HG03025 (cell line): ENCODE results near the gene COL9A3.

Experiments used
- ATAC-seq: cut with Tn5 transposase; IDR thresholded peaks from one replicate; pipeline ENCODE4 v1.9.1; 2021; ENCODE audit warnings: mild to moderate bottlenecking, moderate library complexity; ENCODE audit not compliant: unreplicated experiment, low FRiP score

COL9A3 gene

DNA sequence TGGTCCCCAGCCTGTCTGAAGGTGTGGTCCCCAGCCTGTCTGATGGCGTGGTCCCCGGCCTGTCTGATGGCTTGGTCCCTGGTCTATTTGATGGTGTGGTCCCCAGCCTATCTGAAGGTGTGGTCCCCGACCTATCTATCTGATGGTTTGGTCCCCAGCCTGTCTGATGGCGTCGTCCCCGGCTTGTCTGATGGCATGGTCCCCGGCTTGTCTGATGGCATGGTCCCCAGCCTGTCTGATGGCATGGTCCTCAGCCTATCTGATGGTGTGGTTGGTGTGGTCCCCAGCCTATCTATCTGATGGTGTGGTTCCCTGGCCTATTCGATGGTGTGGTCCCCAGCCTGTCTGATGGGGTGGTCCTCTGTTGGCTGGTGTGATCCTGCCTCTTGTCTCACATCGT is 38.8 kb upstream of the COL9A3 start:
- no peak for ATAC-seq

- ATAC-seq = no peak
Observed at GRCh38 chr20:62778601-62779416, 38.0 kb upstream of the COL9A3 start.

- ATAC-seq = no peak
Observed at GRCh38 chr20:62779417-62779685, 37.5 kb upstream of the COL9A3 start.

- no peak for ATAC-seq
Observed at GRCh38 chr20:62780204-62780603, 36.6 kb upstream of the COL9A3 start.

DNA sequence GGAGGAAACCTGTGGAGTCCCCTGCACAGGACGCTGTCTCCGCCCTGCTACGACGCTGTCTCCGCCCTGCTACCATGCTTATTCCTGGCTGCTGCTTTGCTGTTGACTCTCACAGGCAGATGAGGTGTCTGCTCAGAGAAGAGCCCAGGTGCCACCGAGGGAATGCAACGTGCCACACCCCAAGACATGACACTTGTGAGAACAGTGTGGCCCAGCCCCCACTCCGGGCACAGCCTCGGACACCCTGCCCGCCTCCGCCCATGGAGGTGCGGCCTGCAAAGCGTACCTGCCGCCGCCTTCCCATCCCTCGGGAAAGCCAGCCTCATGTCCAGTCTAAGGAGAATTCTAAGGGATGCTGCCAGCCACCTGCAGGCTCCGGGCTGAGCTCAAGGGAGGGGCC is 36.2 kb upstream of the COL9A3 start:
- ATAC-seq = no peak

DNA sequence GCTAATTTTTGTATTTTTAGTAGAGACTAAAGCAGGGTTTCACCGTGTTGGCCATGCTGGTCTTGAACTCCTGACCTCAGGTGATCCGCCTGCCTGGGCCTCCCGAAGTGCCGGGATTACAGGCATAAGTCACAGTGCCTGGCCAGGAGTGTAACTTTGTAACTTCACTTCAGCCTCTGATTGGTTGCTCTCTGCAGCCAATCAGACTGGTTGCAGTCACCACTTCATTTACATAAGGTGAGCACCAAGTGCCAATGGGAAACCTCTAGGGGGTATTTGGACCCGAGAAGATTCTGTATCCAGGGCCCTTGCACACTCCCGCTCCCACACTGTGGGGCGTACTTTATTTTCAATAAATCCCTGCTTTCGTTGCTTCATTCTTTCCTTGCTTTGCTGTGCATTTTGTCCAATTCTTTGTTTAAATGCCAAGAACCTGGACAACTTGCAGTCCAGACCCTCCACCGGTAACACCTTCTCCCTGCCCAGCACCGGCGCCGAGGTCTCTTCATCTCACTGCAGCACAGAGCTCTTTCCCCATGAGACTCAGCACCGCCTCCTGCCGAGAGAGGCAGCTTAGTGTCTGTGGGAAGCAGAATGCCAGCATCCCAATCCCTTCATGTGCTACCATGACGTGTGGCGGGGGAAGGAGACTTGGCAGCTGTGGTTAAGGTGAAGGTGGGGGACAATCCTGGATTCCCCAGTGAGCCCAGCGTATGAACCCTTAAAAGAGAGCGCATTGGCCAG is 34.5 kb upstream of the COL9A3 start:
- ATAC-seq = no peak

DNA sequence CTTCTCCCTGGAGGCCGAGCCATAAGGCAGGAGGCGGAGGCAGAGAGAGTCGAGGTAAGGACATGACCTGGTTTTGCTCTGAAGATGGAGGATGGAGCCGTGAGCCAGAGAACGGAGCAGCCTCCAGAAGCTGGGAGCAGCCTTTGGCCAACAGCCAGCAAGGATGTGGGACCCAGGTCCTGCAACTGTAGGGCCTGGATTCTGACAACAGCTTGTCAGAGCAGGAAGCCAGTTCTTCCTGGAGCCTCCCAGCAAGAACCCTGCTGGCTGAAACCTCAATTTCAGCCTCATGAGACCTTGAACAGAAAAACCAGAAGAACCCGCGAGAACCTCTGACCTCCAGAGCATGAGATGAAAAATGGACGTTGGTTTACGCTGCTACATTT is 34.0 kb upstream of the COL9A3 start:
- no peak for ATAC-seq

- ATAC-seq = no peak
Observed at GRCh38 chr20:62784497-62784896, 32.4 kb upstream of the COL9A3 start.

DNA sequence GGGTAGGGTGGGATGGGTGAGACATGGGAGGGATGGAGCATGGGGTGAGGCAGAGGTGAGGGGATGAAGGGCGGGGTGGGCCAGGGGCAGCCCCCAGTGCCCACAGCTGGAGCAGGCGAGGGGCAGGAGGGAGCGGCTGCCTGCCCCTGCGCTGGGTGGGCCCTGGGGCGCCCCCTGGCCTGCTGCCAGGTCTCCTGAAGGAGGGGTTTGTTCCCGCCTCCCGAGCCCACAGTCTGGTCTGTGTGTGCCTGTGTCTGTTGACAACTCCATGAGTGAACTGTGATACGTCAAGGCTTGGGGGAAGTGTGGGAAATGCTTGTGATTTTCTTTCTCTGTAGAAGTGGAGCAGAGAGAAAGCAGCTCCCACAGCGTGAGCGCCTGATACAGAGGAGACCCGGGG is 31.5 kb upstream of the COL9A3 start:
- ATAC-seq = no peak

DNA sequence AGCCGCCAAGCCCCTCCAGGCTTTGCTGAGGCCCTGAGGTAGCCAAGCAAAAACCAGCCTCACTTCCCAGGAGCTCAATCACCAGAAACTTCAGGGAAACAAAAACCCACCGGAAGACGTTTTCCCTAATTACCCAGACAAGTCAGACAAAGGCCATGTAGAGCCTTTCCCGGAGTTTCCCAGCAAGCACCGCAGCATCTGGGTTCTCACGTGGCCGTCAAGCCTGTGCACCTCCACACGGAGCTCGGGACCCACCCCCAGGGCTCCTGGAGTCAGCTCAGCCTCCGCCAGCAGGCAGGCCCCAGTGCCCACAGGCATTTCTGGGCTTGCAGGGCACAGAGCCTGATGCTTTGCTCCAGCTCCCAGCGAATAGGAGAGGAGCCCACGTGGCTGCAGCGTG is 30.7 kb upstream of the COL9A3 start:
- ATAC-seq = no peak

- ATAC-seq = no peak
Observed at GRCh38 chr20:62787321-62787720, 29.5 kb upstream of the COL9A3 start.

GRCh38 chr20:62787866-62788265 is 29.0 kb upstream of the COL9A3 start:
- ATAC-seq = no peak

- ATAC-seq = no peak
Observed at GRCh38 chr20:62788607-62789006, 28.2 kb upstream of the COL9A3 start.

GRCh38 chr20:62790075-62790474 is 26.8 kb upstream of the COL9A3 start:
- no peak for ATAC-seq

DNA sequence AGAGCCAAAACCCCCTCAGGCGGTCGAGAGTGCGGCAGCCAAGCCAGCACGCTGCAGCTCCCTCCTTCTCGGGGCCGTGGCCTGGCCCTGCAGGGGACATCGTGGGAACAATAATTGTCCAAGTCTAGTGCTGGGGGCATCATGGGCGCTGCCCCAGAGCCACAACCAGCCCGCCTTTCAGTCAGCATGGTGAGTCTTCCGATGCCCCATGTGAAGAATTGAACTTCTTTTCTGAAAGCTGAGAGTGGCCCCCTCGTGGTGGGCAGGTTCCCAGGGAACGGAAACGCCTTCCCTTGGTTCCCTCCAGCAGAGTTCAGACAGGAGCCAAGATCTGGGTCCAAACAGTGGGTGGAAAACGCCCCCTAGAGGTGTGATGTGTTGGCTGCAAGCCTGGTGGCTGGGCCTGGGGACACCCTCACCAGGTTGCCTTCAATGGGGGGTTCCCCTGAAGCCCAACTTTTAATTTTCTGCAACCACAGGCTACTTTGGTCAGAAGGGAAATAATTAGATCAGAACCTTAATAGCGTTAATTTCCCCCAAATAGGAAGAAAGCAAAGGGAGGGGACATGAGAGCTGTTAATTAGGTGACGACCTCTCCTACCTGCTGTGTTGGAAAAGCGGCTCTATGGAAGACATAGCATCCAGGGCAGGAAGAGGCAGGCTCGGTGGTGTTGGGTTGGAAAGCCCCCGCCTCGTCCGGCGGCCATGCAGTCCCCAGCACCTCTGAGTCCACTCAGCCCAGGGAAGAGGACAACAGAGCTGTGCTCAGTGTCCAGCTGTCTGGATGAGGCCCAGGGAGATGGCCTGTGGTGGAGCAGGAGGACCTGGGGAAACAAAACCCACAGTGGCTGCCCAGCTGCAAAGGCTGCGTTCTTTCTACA is 25.3 kb upstream of the COL9A3 start:
- ATAC-seq = no peak

DNA sequence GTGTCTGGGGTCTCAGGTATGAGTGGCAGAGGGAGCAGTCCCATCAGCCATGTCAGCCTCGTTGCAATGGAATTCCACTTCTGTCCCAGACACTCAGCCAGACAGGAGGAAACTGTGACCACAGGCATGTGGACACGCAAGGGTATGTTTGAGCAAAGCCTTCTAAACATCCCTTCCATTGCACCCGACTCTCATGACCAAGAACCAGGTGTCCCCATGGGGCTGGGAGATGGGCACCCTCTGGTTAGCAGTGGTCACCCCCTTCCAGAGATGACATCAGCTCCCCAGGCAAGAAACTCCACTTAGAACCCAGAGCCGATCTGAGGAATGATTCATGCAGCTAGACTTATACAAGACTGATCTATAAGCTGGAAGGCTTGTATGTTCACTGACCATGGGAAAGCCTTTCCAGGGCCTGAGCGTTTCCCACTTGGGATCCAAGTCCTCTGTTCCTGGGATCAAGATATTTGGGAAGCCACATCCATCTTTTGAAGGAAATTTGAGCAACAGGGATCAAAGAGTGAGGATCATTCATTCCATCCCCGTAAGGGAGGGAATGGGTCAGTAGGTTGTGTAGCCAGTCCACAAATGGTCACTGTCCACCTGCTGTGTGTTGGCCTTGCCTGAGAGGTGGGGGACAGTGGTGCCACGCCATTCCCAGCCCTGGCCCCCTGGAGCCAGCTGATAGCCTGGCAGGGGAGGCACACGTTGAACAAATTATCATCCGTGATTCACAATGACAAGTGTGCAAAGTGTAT is 24.5 kb upstream of the COL9A3 start:
- no peak for ATAC-seq

DNA sequence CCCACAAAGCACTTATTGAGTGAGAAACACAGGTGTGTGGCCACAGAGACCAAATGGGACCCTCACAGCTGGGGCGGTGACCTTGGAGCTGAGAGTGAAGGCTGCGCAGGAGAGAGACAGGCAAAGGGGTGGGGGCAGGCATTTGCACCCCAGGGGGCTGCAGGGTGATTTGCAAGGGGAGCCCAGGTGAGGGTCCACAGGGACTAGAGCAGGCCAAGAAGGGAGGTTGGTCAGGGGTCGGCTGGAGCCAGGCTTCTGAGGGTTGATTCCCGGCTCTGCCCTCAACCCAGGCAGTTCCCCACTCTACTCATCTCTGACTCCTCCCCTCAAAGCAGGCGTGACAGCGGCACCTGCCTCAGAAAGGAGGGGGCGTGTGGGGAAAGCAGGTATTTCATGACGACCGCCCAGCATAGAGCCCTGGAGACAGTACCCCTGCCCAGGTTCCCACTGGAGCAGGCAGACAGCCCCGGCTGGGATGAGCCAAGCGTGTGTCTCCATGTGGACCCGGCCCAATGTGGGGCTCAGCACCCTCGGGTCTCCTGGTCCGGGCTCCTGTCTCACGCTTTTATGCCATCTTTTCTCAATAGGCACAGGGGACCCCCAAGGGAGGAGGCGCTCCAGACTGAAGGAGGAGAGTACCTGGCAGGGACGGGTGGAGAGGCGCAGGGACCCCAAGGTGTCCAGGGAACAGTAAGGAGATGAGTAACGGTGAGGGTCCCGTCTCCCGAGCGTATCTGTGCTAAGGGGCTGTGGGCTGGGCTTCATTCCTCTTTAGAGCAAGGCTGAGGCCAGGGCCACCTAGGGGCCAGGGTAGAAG is 23.7 kb upstream of the COL9A3 start:
- ATAC-seq = no peak

DNA sequence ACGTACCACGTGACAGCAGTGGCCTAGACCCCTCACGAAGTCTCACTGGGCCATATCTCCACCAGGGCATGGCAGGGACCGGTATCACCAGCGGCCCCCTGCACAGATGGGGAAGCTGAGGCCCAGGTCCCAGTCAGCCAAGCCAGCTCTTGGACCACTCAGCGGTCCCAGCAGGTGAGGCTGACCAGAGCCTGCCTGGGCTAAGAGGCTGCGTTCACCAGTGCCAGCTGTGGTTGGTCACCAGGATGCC is 23.2 kb upstream of the COL9A3 start:
- ATAC-seq = peak; percentile 2

- peak; percentile 78 for ATAC-seq
Observed at GRCh38 chr20:62794007-62794724, 22.7 kb upstream of the COL9A3 start.
